K562 (cell line): ENCODE measurements around the gene UBE2D2. TPM values are rescaled to one million over a fixed set of nuclear protein-coding genes. Genes with fewer than 3 reads are reported as not detected.

Experiments
- ATF7 ChIP-seq: fragments of 450-650 bp; IDR thresholded peaks from 2 replicates; pipeline ENCODE4 v1.7.1; 2014; ENCODE audit warnings: mild to moderate bottlenecking, moderate library complexity
- CREB3L1 ChIP-seq: fragments of 450-650 bp; IDR thresholded peaks from 2 replicates; pipeline ENCODE4 v1.6.1; 2014; ENCODE audit warnings: low read depth, mild to moderate bottlenecking, moderate library complexity, borderline replicate concordance
- GMEB1 ChIP-seq: fragments of 250-450 bp; sonication (Bioruptor Pico); IDR thresholded peaks from 2 replicates; pipeline ENCODE4 v1.4.0; 2020; ENCODE audit warnings: mild to moderate bottlenecking
- HNRNPK ChIP-seq: fragments of 200-400 bp; formaldehyde crosslinking; IDR thresholded peaks from one replicate; pipeline ENCODE4 v1.6.1; 2018; ENCODE audit warnings: mild to moderate bottlenecking, low read depth, low read length; ENCODE audit not compliant: poor library complexity, severe bottlenecking
- HSF4 ChIP-seq: fragments of 250-450 bp; sonication (Bioruptor Pico); IDR thresholded peaks from 2 replicates; pipeline ENCODE4 v2.1.2; 2022; ENCODE audit warnings: mild to moderate bottlenecking, moderate library complexity, borderline replicate concordance
- NFRKB ChIP-seq: fragments of 450-650 bp; IDR thresholded peaks from 2 replicates; pipeline ENCODE4 v1.6.1; 2016; ENCODE audit warnings: low read depth
- NR4A1 ChIP-seq, 2 experiments: fragments of 250-450 bp in 1 of 2; fragments of 450-650 bp in 1 of 2; sonication (Bioruptor Pico) in 1 of 2; IDR thresholded peaks; 2 replicates each; pipeline versions ENCODE4 v1.4.0 to v1.6.1; 2016 to 2020; ENCODE audit warnings: mild to moderate bottlenecking in 2 of 2, missing compliant biosample characterization in 1 of 2, missing genetic modification characterization in 1 of 2, moderate library complexity in 1 of 2
- PATZ1 ChIP-seq: fragments of 250-450 bp; sonication (Bioruptor Pico); IDR thresholded peaks from 2 replicates; pipeline ENCODE4 v1.5.0; 2020; ENCODE audit warnings: mild to moderate bottlenecking, borderline replicate concordance
- RB1 ChIP-seq: fragments of 450-650 bp; IDR thresholded peaks from 2 replicates; pipeline ENCODE4 v1.6.1; 2017; ENCODE audit warnings: low read depth, mild to moderate bottlenecking
- RHOXF2B ChIP-seq: fragments of 250-450 bp; sonication (Bioruptor Pico); conservative IDR thresholded peaks from 2 replicates; pipeline ENCODE4 v1.5.1; 2021
- RUNX1 ChIP-seq: sonication (generic); IDR thresholded peaks from 2 replicates; pipeline ENCODE4 v1.6.1; 2016; ENCODE audit warnings: antibody characterized with exemption, low read depth
- SFPQ ChIP-seq: fragments of 200-400 bp; formaldehyde crosslinking; IDR thresholded peaks from 2 replicates; pipeline ENCODE4 v1.6.1; 2017; ENCODE audit warnings: mild to moderate bottlenecking, low read depth, low read length, moderate library complexity
- SMAD4 ChIP-seq: fragments of 250-450 bp; sonication (Bioruptor Pico); conservative IDR thresholded peaks from 2 replicates; pipeline ENCODE4 v1.8.0; 2021; ENCODE audit warnings: inconsistent platforms, mild to moderate bottlenecking, moderate library complexity
- TEAD2 ChIP-seq: fragments of 450-650 bp; IDR thresholded peaks from 2 replicates; pipeline ENCODE4 v1.6.1; 2016; ENCODE audit warnings: missing genetic modification characterization, control low read depth, missing compliant biosample characterization
- ZBTB26 ChIP-seq: fragments of 450-650 bp; formaldehyde crosslinking; IDR thresholded peaks from 2 replicates; pipeline ENCODE4 v1.4.0; 2022; ENCODE audit warnings: missing genetic modification characterization
- ZNF668 ChIP-seq: fragments of 250-450 bp; sonication (Bioruptor Pico); IDR thresholded peaks from 2 replicates; pipeline ENCODE4 v1.8.0; 2022; ENCODE audit warnings: mild to moderate bottlenecking, inconsistent platforms
- ZNF76 ChIP-seq: fragments of 250-450 bp; sonication (Bioruptor Pico); IDR thresholded peaks from 2 replicates; pipeline ENCODE4 v1.4.0; 2020; ENCODE audit warnings: mild to moderate bottlenecking, moderate library complexity, borderline replicate concordance
- polyA plus RNA-seq, 8 experiments: library from polyadenylated mRNA; depleted of rRNA in 4 of 8; stranded (reverse) in 5 of 8; unstranded in 3 of 8; fragments of >200 nt; fragmentation: Nextera tagmentation in 2 of 8; fragmentation: Illumina TruSeq in 1 of 8; extraction: Ambion mirVana in 2 of 8; extraction: Trizol in 1 of 8; gene quantifications; 2 replicates each; pipeline versions ENCODE4 v1.2.1 to v1.2.3, GENCODE V29; 2011 to 2014; ENCODE audit warnings: inconsistent platforms in 1 of 8, missing spikeins in 1 of 8
- total RNA-seq, 7 experiments: library from RNA; depleted of rRNA in 6 of 7; stranded (reverse); fragments of >200 nt in 6 of 7; fragmentation: Illumina TruSeq in 2 of 7; extraction: Trizol in 2 of 7; gene quantifications; 2 replicates each; pipeline versions ENCODE4 v1.2.1 to v1.2.3, GENCODE V29; 2011 to 2021; ENCODE audit warnings: low replicate concordance in 1 of 7

Gene UBE2D2
- total and polyA plus RNA-seq, 9 of the 15 experiments (the other 6 are each of a cell fraction or from before 2014, with no cell fraction given) = 53.6 to 198 (median 122) TPM

GRCh38 chr5:139560752-139561654 is at the start of gene UBE2D2 (continued):
- TF ChIP-seq PATZ1 = no peak
- peak; percentile 56; the same call in 1 of the 2 replicates for TF ChIP-seq ZNF668 (CRISPR knock-in tag)
- TF ChIP-seq TEAD2 (tag) = no peak
- 0 out of 2 replicates have a peak, but pooled peaks have one; percentile 20 for TF ChIP-seq ZBTB26
- peak; percentile 91; the same call in 1 of the 2 replicates for TF ChIP-seq CREB3L1
- TF ChIP-seq ZNF76 = peak; percentile 41; the same call in 1 of the 2 replicates
- TF ChIP-seq NFRKB = peak; percentile 65; the same call in 1 of the 2 replicates
- TF ChIP-seq NR4A1 (CRISPR knock-in tag; IDR thresholded peaks at IDR 0.05) = peak; percentile 67
- TF ChIP-seq NR4A1 (tag; IDR thresholded peaks at IDR 0.05) = peak; percentile 87
- TF ChIP-seq HNRNPK = peak; percentile 35
- TF ChIP-seq ATF7 = peak; percentile 79
- TF ChIP-seq GMEB1 = peak; percentile 97
- TF ChIP-seq RUNX1 = no peak; the same call in 1 of the 2 replicates
- no peak for TF ChIP-seq HSF4 (CRISPR knock-in tag)
- no peak for TF ChIP-seq SFPQ
- TF ChIP-seq RHOXF2B (CRISPR knock-in tag) = no peak
- TF ChIP-seq SMAD4 (CRISPR knock-in tag) = peak; percentile 81
- peak; percentile 61; the same call in 1 of the 2 replicates for TF ChIP-seq RB1
